SK-N-MC (cell line): ENCODE measurements around the gene AFAP1L2.

ENCODE experiments used
- EZH2 ChIP-seq: fragments of 200-600 bp; sonication (generic); IDR thresholded peaks from one replicate; pipeline ENCODE4 v1.6.1; 2017; ENCODE audit warnings: antibody characterized with exemption
- FOXP2 ChIP-seq: optimal IDR thresholded peaks from 2 replicates; pipeline ENCODE3; 2011; ENCODE audit warnings: mild to moderate bottlenecking, moderate library complexity; ENCODE audit not compliant: insufficient read depth; ENCODE audit errors: extremely low read length, control extremely low read depth
- POLR2AphosphoS5 ChIP-seq: IDR thresholded peaks from 2 replicates; pipeline ENCODE4 v1.6.1; 2012; ENCODE audit warnings: mild to moderate bottlenecking, low read depth, low read length, borderline replicate concordance

GRCh38 chr10:114372995-114373394 lies 31.3 kb downstream of the AFAP1L2 start:
- TF ChIP-seq EZH2 = no peak
- TF ChIP-seq POLR2AphosphoS5 = no peak
- no peak for TF ChIP-seq FOXP2
